ENCODE data around the gene LRP1-AS.

Gene LRP1-AS

GRCh38 chr12:57188090-57188425, 40.6 kb upstream of the LRP1-AS start:
- no peak overlapping the region for H3K4me3 ChIP-seq (ENCODE audit: low read depth, low read length)
- no peak for DNase-seq
- no peaks in the 10 kb centered on the region for H3K36me3 ChIP-seq
- no peaks in the 10 kb centered on the region for H3K9me3 ChIP-seq
- H3K4me1 ChIP-seq, result no peaks in the 10 kb centered on the region
- H3K27me3 ChIP-seq, result no peaks in the 10 kb centered on the region
- no peak for TF ChIP-seq CTCF (IDR thresholded peaks at IDR 0.05; ENCODE audit: low read depth, low read length)

GRCh38 chr12:57187222-57188089, 40.0 kb upstream of the LRP1-AS start:
- H3K9me3 ChIP-seq, result no peaks in the 10 kb centered on the region
- no peak for DNase-seq
- no peaks in the 10 kb centered on the region for H3K4me1 ChIP-seq
- no peak overlapping the region for H3K4me3 ChIP-seq (ENCODE audit: low read depth, low read length)
- no peak for TF ChIP-seq CTCF (IDR thresholded peaks at IDR 0.05; ENCODE audit: low read depth, low read length)
- H3K36me3 ChIP-seq, result no peaks in the 10 kb centered on the region
- H3K27me3 ChIP-seq, result no peaks in the 10 kb centered on the region

GRCh38 chr12:57185906-57186508, 38.6 kb upstream of the LRP1-AS start:
- Histone ChIP-seq H3K27me3 (no peaks in the 10 kb centered on the region), H3K9me3 (no peaks in the 10 kb centered on the region), H3K36me3 (no peaks in the 10 kb centered on the region), H3K4me3 (ENCODE audit: low read depth, low read length) (no peak overlapping the region), H3K4me1 (no peaks in the 10 kb centered on the region)
- TF ChIP-seq CTCF (IDR thresholded peaks at IDR 0.05; ENCODE audit: low read depth, low read length), result no peak
- no peak for DNase-seq

GRCh38 chr12:57185403-57185802, 38.0 kb upstream of the LRP1-AS start:
- no peak for TF ChIP-seq CTCF (IDR thresholded peaks at IDR 0.05; ENCODE audit: low read depth, low read length)
- Histone ChIP-seq H3K4me1 (no peaks in the 10 kb centered on the region), H3K9me3 (no peaks in the 10 kb centered on the region), H3K27me3 (no peaks in the 10 kb centered on the region), H3K4me3 (ENCODE audit: low read depth, low read length) (no peak overlapping the region), H3K36me3 (no peaks in the 10 kb centered on the region)
- no peak for DNase-seq

GRCh38 chr12:57183939-57184725, 36.7 kb upstream of the LRP1-AS start:
- no peaks in the 10 kb centered on the region for H3K9me3 ChIP-seq
- H3K4me1 ChIP-seq, result no peaks in the 10 kb centered on the region
- no peak for TF ChIP-seq CTCF (IDR thresholded peaks at IDR 0.05; ENCODE audit: low read depth, low read length)
- no peaks in the 10 kb centered on the region for H3K36me3 ChIP-seq
- H3K27me3 ChIP-seq, result no peaks in the 10 kb centered on the region
- no peak overlapping the region for H3K4me3 ChIP-seq (ENCODE audit: low read depth, low read length)
- DNase-seq, result no peak
